Thoracic aorta (tissue), 2 donors: ENCODE data around the gene TMEM269. TPM values are rescaled to one million over a fixed set of nuclear protein-coding genes. Genes with fewer than 3 reads are reported as not detected.
A peak's percentile ranks its signal among the peaks of the same experiment; 100 is the strongest.

Experiments used
- ATAC-seq: fragments of 150-250 bp; one replicate; pipeline ENCODE4 v1.8.0; 2017; ENCODE audit warnings: low read depth; ENCODE audit not compliant: insufficient number of reproducible peaks, low FRiP score
- DNase-seq: peaks from one replicate; pipeline ENCODE4 v3.0.0-alpha.2; 2020; ENCODE audit warnings: low spot score
- H3K27ac ChIP-seq, 2 donors: fragments of 200-600 bp; sonication (generic); 1 replicate in 1 of 2; 2 replicates in 1 of 2; pipeline ENCODE4 v1.5.1; 2016; ENCODE audit warnings: mild to moderate bottlenecking in 2 of 2, moderate library complexity in 2 of 2
- H3K27me3 ChIP-seq: fragments of 200-600 bp; sonication (generic); replicated peaks from 2 replicates; pipeline ENCODE4 v1.6.0; 2016; ENCODE audit warnings: mild to moderate bottlenecking; ENCODE audit not compliant: insufficient read depth
- H3K36me3 ChIP-seq: fragments of 200-600 bp; sonication (generic); one replicate; pipeline ENCODE4 v1.5.1; 2016
- H3K4me1 ChIP-seq, 2 donors: fragments of 200-600 bp; sonication (generic); 1 replicate in 1 of 2; 2 replicates in 1 of 2; pipeline versions ENCODE4 v1.5.1 to v1.6.0; 2016; ENCODE audit warnings: low read depth in 2 of 2, mild to moderate bottlenecking in 1 of 2; ENCODE audit not compliant: control insufficient read depth in 1 of 2
- H3K4me3 ChIP-seq: fragments of 200-600 bp; sonication (generic); 2 replicates; pipeline ENCODE4 v1.5.1; 2016; ENCODE audit warnings: mild to moderate bottlenecking
- H3K9me3 ChIP-seq: fragments of 200-600 bp; sonication (generic); 2 replicates; pipeline ENCODE4 v1.5.1; 2016
- CTCF ChIP-seq: fragments of 200-600 bp; sonication (generic); IDR thresholded peaks from one replicate; pipeline ENCODE4 v1.5.1; 2019; ENCODE audit warnings: antibody characterized with exemption
- total RNA-seq, 2 donors: library from RNA; depleted of rRNA; stranded (reverse); fragments of >200 nt; gene quantifications; one replicate each; pipeline versions ENCODE4 v1.1.0 to v1.2.3, GENCODE V29; 2016

The TMEM269 gene
- under 1 TPM; 0.27 to 0.35 TPM for total RNA-seq

- no peaks in the 10 kb centered on the region for H3K27me3 ChIP-seq
- TF ChIP-seq CTCF, result no peak
- H3K9me3 ChIP-seq, result no peaks in the 10 kb centered on the region
- peaks cover 2% of the 10 kb centered on the region for H3K36me3 ChIP-seq
- peaks cover 3 to 16% of the 10 kb centered on the region in 2 donors for H3K4me1 ChIP-seq
- no peak within 1 kb of the TSS for H3K27ac ChIP-seq
- DNase-seq (no peak), ATAC-seq (no peak)
- H3K4me3 ChIP-seq, result peak within 1 kb of the TSS; percentile 67
Observed at GRCh38 chr1:42784946-42785693, at the start of gene TMEM269. TMEM269 (plus strand) TSS chr1:42784991; CDS start chr1:42789894, 4,903 bp downstream.

- no peak overlapping the region for H3K27ac ChIP-seq
- ATAC-seq, result no peak
Observed at GRCh38 chr1:42735056-42735455, 49.7 kb upstream of the TMEM269 start.

GRCh38 chr1:42735477-42736105, 49.2 kb upstream of the TMEM269 start:
- no peaks in the 10 kb centered on the region for H3K9me3 ChIP-seq
- H3K4me3 ChIP-seq, result no peak overlapping the region
- no peak for TF ChIP-seq CTCF
- ATAC-seq (no peak), DNase-seq (no peak)
- no peaks in the 10 kb centered on the region for H3K36me3 ChIP-seq
- H3K4me1 ChIP-seq, result no peaks in the 10 kb centered on the region
- H3K27me3 ChIP-seq, result no peaks in the 10 kb centered on the region
- no peak overlapping the region for H3K27ac ChIP-seq

More at GRCh38 chr1:42735056-42735455, 49.7 kb upstream of the TMEM269 start:
- Histone ChIP-seq H3K9me3 (no peaks in the 10 kb centered on the region), H3K4me1 (no peaks in the 10 kb centered on the region), H3K27me3 (no peaks in the 10 kb centered on the region), H3K36me3 (no peaks in the 10 kb centered on the region), H3K4me3 (no peak overlapping the region)
- no peak for TF ChIP-seq CTCF
- no peak for DNase-seq

- H3K36me3 ChIP-seq, result no peaks in the 10 kb centered on the region
- no peaks in the 10 kb centered on the region for H3K4me1 ChIP-seq
- no peak for DNase-seq
- ATAC-seq, result no peak
- H3K27ac ChIP-seq, result no peak overlapping the region
- TF ChIP-seq CTCF, result no peak
- H3K9me3 ChIP-seq, result no peaks in the 10 kb centered on the region
- H3K4me3 ChIP-seq, result no peak overlapping the region
- no peaks in the 10 kb centered on the region for H3K27me3 ChIP-seq
Observed at GRCh38 chr1:42736152-42736551, 48.6 kb upstream of the TMEM269 start.

GRCh38 chr1:42736571-42737200, 48.1 kb upstream of the TMEM269 start:
- H3K27ac ChIP-seq, result no peak overlapping the region
- H3K27me3 ChIP-seq, result no peaks in the 10 kb centered on the region
- H3K4me1 ChIP-seq, result no peaks in the 10 kb centered on the region
- DNase-seq, result no peak
- no peak for ATAC-seq
- no peaks in the 10 kb centered on the region for H3K36me3 ChIP-seq
- H3K4me3 ChIP-seq, result no peak overlapping the region
- H3K9me3 ChIP-seq, result no peaks in the 10 kb centered on the region
- TF ChIP-seq CTCF, result no peak
